Kidney (tissue), 14 donors: ENCODE data around the gene GBX2. TPM values are rescaled to one million over a fixed set of nuclear protein-coding genes. Genes with fewer than 3 reads are reported as not detected.

Experiments
- DNase-seq, 5 donors: peaks; one replicate each; pipeline ENCODE4 v3.0.0-alpha.2; 2013 to 2020
- FAIRE-seq: peaks from 2 replicates; lab custom pipeline; 2012; peaks lifted over from hg19 to GRCh38; lab: Jason Lieb, UNC
- H3K27ac ChIP-seq, 2 donors: one replicate each; pipeline ENCODE4 v1.7.0; 2013; ENCODE audit warnings: low read depth in 2 of 2, low read length in 2 of 2, inconsistent platforms in 1 of 2
- H3K27me3 ChIP-seq: one replicate; pipeline ENCODE4 v1.7.1; 2013; ENCODE audit warnings: low read length, inconsistent platforms; ENCODE audit not compliant: control insufficient read depth, insufficient read depth
- H3K36me3 ChIP-seq, 3 donors: one replicate each; pipeline versions ENCODE4 v1.7.0 to v1.7.1; 2013; ENCODE audit warnings: low read length in 3 of 3, control low read depth in 1 of 3, inconsistent platforms in 1 of 3; ENCODE audit not compliant: insufficient read depth in 3 of 3, control insufficient read depth in 2 of 3
- H3K4me1 ChIP-seq, 3 donors: one replicate each; pipeline versions ENCODE4 v1.7.0 to v1.7.1; 2013; ENCODE audit warnings: low read length in 3 of 3, inconsistent platforms in 1 of 3, low read depth in 1 of 3; ENCODE audit not compliant: control insufficient read depth in 2 of 3, insufficient read depth in 2 of 3
- H3K4me3 ChIP-seq, 3 donors: one replicate each; pipeline versions ENCODE4 v1.7.0 to v1.8.1; 2013; ENCODE audit warnings: low read length in 3 of 3, control low read depth in 1 of 3, inconsistent platforms in 1 of 3
- H3K9ac ChIP-seq, 3 donors: one replicate each; pipeline versions ENCODE4 v1.7.0 to v1.7.1; 2013; ENCODE audit warnings: low read length in 3 of 3, control low read depth in 1 of 3, inconsistent platforms in 1 of 3
- H3K9me3 ChIP-seq, 3 donors: one replicate each; pipeline versions ENCODE4 v1.7.0 to v1.7.1; 2013; ENCODE audit warnings: low read length in 3 of 3, control low read depth in 1 of 3, inconsistent platforms in 1 of 3; ENCODE audit not compliant: control insufficient read depth in 2 of 3, insufficient read depth in 1 of 3
- intact Hi-C: fragments of 100-400 bp; cut with DNase I; formaldehyde crosslinking; loops from one replicate; pipeline ENCODE4 v1.11.1; 2022
- polyA plus RNA-seq: library from polyadenylated mRNA; stranded (reverse); fragments of 350-450 nt; fragmentation: Illumina TruSeq; extraction: RNeasy Lipid Tissue Mini Kit (QIAGEN cat#74804); gene quantifications from one replicate; pipeline ENCODE4 v1.2.3, GENCODE V29; 2014; ENCODE audit warnings: low read depth, low replicate concordance; ENCODE audit not compliant: insufficient read depth
- total RNA-seq: library from RNA; stranded (reverse); fragmentation: NEBNext Ultra II Directional; extraction: Animal tissue kit (Norgen Biotek cat#: 25700); gene quantifications from one replicate; pipeline ENCODE4 v1.2.1, GENCODE V29; 2021
- TF ChIP-seq, protein P1 (sequence below): IDR thresholded peaks from 3 replicates; pipeline ENCODE4 v1.5.1; 2012; ENCODE audit warnings: mild to moderate bottlenecking, moderate library complexity, borderline replicate concordance; ENCODE audit not compliant: insufficient read depth; ENCODE audit errors: extremely low read depth
- donor health status: control.
- donor health status: control.
- donor health status: control.
- donor health status: control.
- donor health status: control.
- donor health status: DM: yes; HTN: yes; CAD: no.
- donor health status: Normal renal cell carcinoma (clear cell type).

The GBX2 gene
- total and polyA plus RNA-seq, 2 donors from 2014 or later = not detected

DNA sequence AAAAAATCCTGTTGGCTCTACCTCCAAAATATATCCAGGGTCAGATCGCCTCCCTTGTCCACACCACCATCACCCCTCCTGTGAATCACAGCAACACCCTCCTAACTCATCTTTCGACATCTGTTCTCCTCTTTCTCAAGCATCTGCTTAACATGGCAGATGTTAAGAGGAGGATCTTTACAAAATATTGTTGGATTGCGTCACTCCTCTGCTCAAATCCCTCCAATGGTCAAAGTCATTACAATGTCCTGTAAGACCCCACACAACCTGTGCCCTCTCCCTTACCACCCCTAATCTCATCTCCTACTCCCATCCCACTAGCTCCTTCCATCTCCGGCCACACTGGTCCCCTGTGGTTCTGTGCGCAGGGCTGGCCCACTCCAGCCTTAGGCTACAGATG lies 36.8 kb upstream of the GBX2 start:
- no peak for FAIRE-seq
- TF ChIP-seq, protein P1, sequence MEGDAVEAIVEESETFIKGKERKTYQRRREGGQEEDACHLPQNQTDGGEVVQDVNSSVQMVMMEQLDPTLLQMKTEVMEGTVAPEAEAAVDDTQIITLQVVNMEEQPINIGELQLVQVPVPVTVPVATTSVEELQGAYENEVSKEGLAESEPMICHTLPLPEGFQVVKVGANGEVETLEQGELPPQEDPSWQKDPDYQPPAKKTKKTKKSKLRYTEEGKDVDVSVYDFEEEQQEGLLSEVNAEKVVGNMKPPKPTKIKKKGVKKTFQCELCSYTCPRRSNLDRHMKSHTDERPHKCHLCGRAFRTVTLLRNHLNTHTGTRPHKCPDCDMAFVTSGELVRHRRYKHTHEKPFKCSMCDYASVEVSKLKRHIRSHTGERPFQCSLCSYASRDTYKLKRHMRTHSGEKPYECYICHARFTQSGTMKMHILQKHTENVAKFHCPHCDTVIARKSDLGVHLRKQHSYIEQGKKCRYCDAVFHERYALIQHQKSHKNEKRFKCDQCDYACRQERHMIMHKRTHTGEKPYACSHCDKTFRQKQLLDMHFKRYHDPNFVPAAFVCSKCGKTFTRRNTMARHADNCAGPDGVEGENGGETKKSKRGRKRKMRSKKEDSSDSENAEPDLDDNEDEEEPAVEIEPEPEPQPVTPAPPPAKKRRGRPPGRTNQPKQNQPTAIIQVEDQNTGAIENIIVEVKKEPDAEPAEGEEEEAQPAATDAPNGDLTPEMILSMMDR = no peak
- Histone ChIP-seq H3K4me3 (no peak overlapping the region), H3K27ac (no peak overlapping the region), H3K9ac (no peak overlapping the region), H3K27me3 (no peaks in the 10 kb centered on the region), H3K9me3 (peaks cover 0 to 13% (median 2%) of the 10 kb centered on the region in 3 donors), H3K36me3 (no peaks in the 10 kb centered on the region), H3K4me1 (no peaks in the 10 kb centered on the region)
- no peak for DNase-seq
- intact Hi-C loops = no loop called here

DNA sequence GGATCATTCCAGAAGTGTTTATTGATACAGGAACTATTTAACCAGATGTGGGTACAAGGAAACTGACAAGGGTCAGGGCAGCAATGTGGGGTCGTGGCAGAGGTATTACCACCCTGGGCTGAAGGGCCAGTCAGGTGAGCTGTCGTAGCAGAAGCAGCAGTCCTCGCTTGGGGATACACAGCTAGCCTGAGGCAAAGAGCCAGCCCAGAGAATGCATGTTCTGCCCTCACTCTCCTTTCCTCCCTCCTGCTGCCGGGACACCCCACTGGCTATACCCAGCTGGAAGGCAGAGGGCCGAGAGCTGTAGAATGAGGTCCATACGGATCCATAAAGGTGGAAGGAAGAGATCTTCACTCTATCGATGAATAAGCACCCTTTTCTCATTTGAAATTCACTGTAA lies 32.2 kb upstream of the GBX2 start:
- Histone ChIP-seq H3K9me3 (peaks cover 0 to 5% (median 0%) of the 10 kb centered on the region in 3 donors), H3K9ac (no peak overlapping the region), H3K27me3 (no peaks in the 10 kb centered on the region), H3K4me3 (no peak overlapping the region), H3K27ac (no peak overlapping the region), H3K4me1 (no peaks in the 10 kb centered on the region), H3K36me3 (no peaks in the 10 kb centered on the region)
- TF ChIP-seq, protein P1 = no peak
- intact Hi-C loops = no loop called here
- no peak for FAIRE-seq
- DNase-seq = no peak

DNA sequence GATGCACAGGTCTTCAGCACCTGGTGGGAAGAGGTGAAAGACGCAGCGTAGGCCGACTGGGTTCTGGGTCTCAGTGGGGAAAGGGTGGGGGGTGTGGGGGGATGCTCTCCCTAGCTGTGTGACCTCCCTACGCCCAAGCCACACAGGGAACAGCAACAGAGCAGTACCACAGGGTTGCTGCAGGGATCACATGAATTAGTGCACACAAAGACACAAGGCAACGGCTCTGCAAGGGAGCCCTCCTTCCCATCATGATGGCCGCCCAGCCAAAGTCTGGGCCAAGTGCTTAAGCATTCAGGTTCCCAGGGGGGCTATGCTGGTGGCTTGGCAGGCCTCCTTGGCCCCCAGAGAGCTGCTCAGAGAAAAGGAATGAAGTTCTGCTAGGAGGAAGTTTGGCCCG lies 28.2 kb upstream of the GBX2 start:
- TF ChIP-seq, protein P1 = no peak
- Histone ChIP-seq H3K36me3 (no peaks in the 10 kb centered on the region), H3K4me3 (no peak overlapping the region), H3K9ac (no peak overlapping the region), H3K27ac (no peak overlapping the region), H3K9me3 (no peaks in the 10 kb centered on the region), H3K4me1 (no peaks in the 10 kb centered on the region), H3K27me3 (no peaks in the 10 kb centered on the region)
- DNase-seq (no peak), FAIRE-seq (no peak)
- intact Hi-C loops = no loop called here

DNA sequence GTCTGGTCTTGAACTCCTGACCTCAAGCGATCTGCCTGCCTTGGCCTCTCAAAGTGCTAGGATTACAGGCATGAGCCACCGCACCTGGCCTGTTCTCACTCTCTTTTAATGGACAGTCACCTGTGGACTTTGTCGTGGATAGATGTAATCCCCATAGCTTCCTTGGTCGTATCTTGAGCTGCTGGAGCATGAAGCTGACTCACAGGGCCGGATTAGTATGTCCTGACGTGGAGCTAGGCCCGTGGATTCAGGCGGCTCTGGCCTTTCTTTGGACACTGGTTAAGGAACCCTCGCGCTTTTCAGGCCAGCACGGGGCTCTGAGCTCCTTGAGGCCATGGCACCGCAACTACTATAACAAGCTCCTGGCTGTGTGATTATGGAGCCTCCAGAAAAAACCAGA lies 27.5 kb upstream of the GBX2 start:
- intact Hi-C loops = no loop called here
- H3K9me3 ChIP-seq = no peaks in the 10 kb centered on the region
- H3K27ac ChIP-seq = no peak overlapping the region
- TF ChIP-seq, protein P1 = no peak
- no peaks in the 10 kb centered on the region for H3K27me3 ChIP-seq
- no peak overlapping the region for H3K9ac ChIP-seq
- H3K4me1 ChIP-seq = no peaks in the 10 kb centered on the region
- no peaks in the 10 kb centered on the region for H3K36me3 ChIP-seq
- H3K4me3 ChIP-seq = no peak overlapping the region
- FAIRE-seq (no peak), DNase-seq (no peak)
